Osteocyte (in vitro differentiated cells): ENCODE results near the gene CENPQ. TPM values are rescaled to one million over a fixed set of nuclear protein-coding genes. Genes with fewer than 3 reads are reported as not detected.
A peak's percentile ranks its signal among the peaks of the same experiment; 100 is the strongest.

Experiments
- DNase-seq: peaks from one replicate; pipeline ENCODE4 v3.0.0; 2021; ENCODE audit warnings: mixed read lengths; ENCODE audit not compliant: unreplicated experiment; ENCODE audit errors: extremely low spot score
- H3K27ac Mint-ChIP-seq: one replicate; pipeline ENCODE4 v1.8.0; 2021; ENCODE audit warnings: mild to moderate bottlenecking, mixed read lengths; ENCODE audit not compliant: unreplicated experiment
- H3K27me3 Mint-ChIP-seq: one replicate; pipeline ENCODE4 v1.8.0; 2021; ENCODE audit warnings: mixed read lengths; ENCODE audit not compliant: unreplicated experiment
- H3K36me3 Mint-ChIP-seq: one replicate; pipeline ENCODE4 v1.8.0; 2021; ENCODE audit warnings: mixed read lengths; ENCODE audit not compliant: unreplicated experiment
- H3K4me1 Mint-ChIP-seq: one replicate; pipeline ENCODE4 v1.8.0; 2021; ENCODE audit warnings: mixed read lengths; ENCODE audit not compliant: unreplicated experiment
- H3K4me3 Mint-ChIP-seq: one replicate; pipeline ENCODE4 v1.8.0; 2021; ENCODE audit warnings: mild to moderate bottlenecking, moderate library complexity, mixed read lengths; ENCODE audit not compliant: unreplicated experiment
- H3K9me3 Mint-ChIP-seq: one replicate; pipeline ENCODE4 v1.8.0; 2021; ENCODE audit warnings: mixed read lengths; ENCODE audit not compliant: unreplicated experiment
- CTCF ChIP-seq: fragments of 200-600 bp; sonication (generic); IDR thresholded peaks from 2 replicates; pipeline ENCODE4 v1.5.0; 2021; ENCODE audit warnings: antibody characterized with exemption, mild to moderate bottlenecking, moderate library complexity
- total RNA-seq: library from RNA; stranded (reverse); gene quantifications from 2 replicates; pipeline ENCODE4 v1.2.1, GENCODE V29; 2021

The CENPQ gene
- total RNA-seq, 1 donor from 2014 or later, result 4.6 TPM

GRCh38 chr6:49530141-49530776, 67.1 kb downstream of the CENPQ start:
- no peak for TF ChIP-seq CTCF

GRCh38 chr6:49531774-49532569, 68.8 kb downstream of the CENPQ start:
- Mint-ChIP-seq H3K27me3 (peaks cover 32% of the 10 kb centered on the region), H3K9me3 (no peaks in the 10 kb centered on the region), H3K4me3 (peak overlapping the region; percentile 43), H3K36me3 (no peaks in the 10 kb centered on the region), H3K27ac (no peak overlapping the region), H3K4me1 (peaks cover 2% of the 10 kb centered on the region)
- no peak for DNase-seq
- TF ChIP-seq CTCF, result peak; percentile 83

More at GRCh38 chr6:49530141-49530776, 67.1 kb downstream of the CENPQ start:
- Mint-ChIP-seq H3K27me3 (peaks cover 35% of the 10 kb centered on the region), H3K4me3 (no peak overlapping the region), H3K36me3 (no peaks in the 10 kb centered on the region), H3K4me1 (peaks cover 2% of the 10 kb centered on the region), H3K9me3 (no peaks in the 10 kb centered on the region), H3K27ac (no peak overlapping the region)
- no peak for DNase-seq

- H3K4me1 Mint-ChIP-seq, result peaks cover 2% of the 10 kb centered on the region
- H3K27ac Mint-ChIP-seq, result no peak overlapping the region
- H3K27me3 Mint-ChIP-seq, result peaks cover 18% of the 10 kb centered on the region
- no peak overlapping the region for H3K4me3 Mint-ChIP-seq
- no peak for TF ChIP-seq CTCF
- no peaks in the 10 kb centered on the region for H3K9me3 Mint-ChIP-seq
- H3K36me3 Mint-ChIP-seq, result no peaks in the 10 kb centered on the region
- no peak for DNase-seq
These were observed 72.6 kb downstream of the CENPQ start for GRCh38 chr6:49535795-49536194.

GRCh38 chr6:49539102-49539501, 75.9 kb downstream of the CENPQ start:
- no peak for TF ChIP-seq CTCF
- H3K36me3 Mint-ChIP-seq, result no peaks in the 10 kb centered on the region

GRCh38 chr6:49540614-49541013, 77.4 kb downstream of the CENPQ start:
- no peak for DNase-seq
- H3K4me1 Mint-ChIP-seq, result no peaks in the 10 kb centered on the region
- no peaks in the 10 kb centered on the region for H3K36me3 Mint-ChIP-seq
- no peak for TF ChIP-seq CTCF
- no peaks in the 10 kb centered on the region for H3K9me3 Mint-ChIP-seq
- no peak overlapping the region for H3K27ac Mint-ChIP-seq
- H3K27me3 Mint-ChIP-seq, result peaks cover 5% of the 10 kb centered on the region
- no peak overlapping the region for H3K4me3 Mint-ChIP-seq

More at GRCh38 chr6:49539102-49539501, 75.9 kb downstream of the CENPQ start:
- no peak overlapping the region for H3K4me3 Mint-ChIP-seq
- no peaks in the 10 kb centered on the region for H3K9me3 Mint-ChIP-seq
- H3K4me1 Mint-ChIP-seq, result no peaks in the 10 kb centered on the region
- H3K27ac Mint-ChIP-seq, result no peak overlapping the region
- no peak for DNase-seq
- peaks cover 11% of the 10 kb centered on the region for H3K27me3 Mint-ChIP-seq
